KMS-11 (cell line): Measurements from ENCODE around the gene AGO3.

Experiments used
- H2AFZ ChIP-seq: fragments of 200-600 bp; sonication (generic); 2 replicates; pipeline ENCODE4 v1.6.1; 2016; ENCODE audit warnings: antibody characterized with exemption, mixed run types, low read depth
- H3K27ac ChIP-seq: fragments of 200-600 bp; sonication (generic); 2 replicates; pipeline ENCODE4 v1.6.1; 2016; ENCODE audit warnings: mild to moderate bottlenecking, mixed run types
- H3K27me3 ChIP-seq: fragments of 200-600 bp; sonication (generic); 2 replicates; pipeline ENCODE4 v1.6.1; 2017; ENCODE audit warnings: mild to moderate bottlenecking, low read depth, mixed run types, moderate library complexity; ENCODE audit not compliant: insufficient read depth
- H3K36me3 ChIP-seq: fragments of 200-600 bp; sonication (generic); 2 replicates; pipeline ENCODE4 v1.6.1; 2017; ENCODE audit warnings: mild to moderate bottlenecking, mixed run types; ENCODE audit not compliant: insufficient read depth
- H3K4me1 ChIP-seq: fragments of 200-600 bp; sonication (generic); 2 replicates; pipeline ENCODE4 v1.6.1; 2016; ENCODE audit warnings: mild to moderate bottlenecking, low read depth, mixed run types; ENCODE audit not compliant: poor library complexity, severe bottlenecking
- H3K4me2 ChIP-seq: fragments of 200-600 bp; sonication (generic); 2 replicates; pipeline ENCODE4 v1.7.0; 2016; ENCODE audit warnings: mild to moderate bottlenecking, mixed run types
- H3K4me3 ChIP-seq: fragments of 200-600 bp; sonication (generic); IDR thresholded peaks from 2 replicates; pipeline ENCODE4 v1.6.1; 2017; ENCODE audit warnings: low read depth, low read length, mixed read lengths; ENCODE audit not compliant: insufficient read depth
- H3K79me2 ChIP-seq: fragments of 200-600 bp; sonication (generic); 2 replicates; pipeline ENCODE4 v1.6.1; 2016; ENCODE audit warnings: low read depth, mixed run types; ENCODE audit not compliant: insufficient read depth
- H3K9ac ChIP-seq: fragments of 200-600 bp; sonication (generic); 2 replicates; pipeline ENCODE4 v1.6.1; 2016; ENCODE audit warnings: mild to moderate bottlenecking, mixed run types
- H4K20me1 ChIP-seq: fragments of 200-600 bp; sonication (generic); 2 replicates; pipeline ENCODE4 v1.6.1; 2016; ENCODE audit warnings: mild to moderate bottlenecking, mixed run types; ENCODE audit not compliant: insufficient read depth
- CTCF ChIP-seq: fragments of 200-600 bp; sonication (generic); conservative IDR thresholded peaks from 2 replicates; pipeline ENCODE4 v1.6.1; 2017; ENCODE audit warnings: low read depth, mild to moderate bottlenecking, antibody characterized with exemption, low read length, moderate library complexity, mixed read lengths

Gene AGO3

GRCh38 chr1:36112823-36113222, 181.9 kb downstream of the AGO3 start:
- Histone ChIP-seq H3K27ac (no peak overlapping the region), H3K9ac (no peak overlapping the region), H3K4me3 (no peak overlapping the region), H2AFZ (no peak overlapping the region), H3K4me2 (no peak overlapping the region), H4K20me1 (no peaks in the 10 kb centered on the region), H3K4me1 (no peaks in the 10 kb centered on the region), H3K36me3 (no peaks in the 10 kb centered on the region), H3K27me3 (no peaks in the 10 kb centered on the region), H3K79me2 (no peaks in the 10 kb centered on the region)
- no peak for TF ChIP-seq CTCF

GRCh38 chr1:36114371-36114770, 183.5 kb downstream of the AGO3 start:
- TF ChIP-seq CTCF, result no peak
- Histone ChIP-seq H3K27ac (no peak overlapping the region), H2AFZ (no peak overlapping the region), H3K36me3 (no peaks in the 10 kb centered on the region), H3K79me2 (no peaks in the 10 kb centered on the region), H3K4me1 (no peaks in the 10 kb centered on the region), H3K9ac (no peak overlapping the region), H3K4me3 (no peak overlapping the region), H4K20me1 (no peaks in the 10 kb centered on the region), H3K4me2 (no peak overlapping the region), H3K27me3 (no peaks in the 10 kb centered on the region)

- no peak for TF ChIP-seq CTCF
Measured at GRCh38 chr1:36115200-36115669, 184.3 kb downstream of the AGO3 start.

GRCh38 chr1:36115931-36116330, 185.0 kb downstream of the AGO3 start:
- H3K9ac ChIP-seq, result no peak overlapping the region
- no peak overlapping the region for H2AFZ ChIP-seq
- no peak overlapping the region for H3K27ac ChIP-seq

More at GRCh38 chr1:36115200-36115669, 184.3 kb downstream of the AGO3 start:
- Histone ChIP-seq H3K4me1 (no peaks in the 10 kb centered on the region), H3K4me3 (no peak overlapping the region), H3K4me2 (no peak overlapping the region), H3K36me3 (no peaks in the 10 kb centered on the region), H3K9ac (no peak overlapping the region), H3K27ac (no peak overlapping the region), H3K79me2 (no peaks in the 10 kb centered on the region), H2AFZ (no peak overlapping the region), H3K27me3 (no peaks in the 10 kb centered on the region), H4K20me1 (no peaks in the 10 kb centered on the region)

More at GRCh38 chr1:36115931-36116330, 185.0 kb downstream of the AGO3 start:
- Histone ChIP-seq H3K4me1 (no peaks in the 10 kb centered on the region), H3K79me2 (no peaks in the 10 kb centered on the region), H3K36me3 (no peaks in the 10 kb centered on the region), H4K20me1 (no peaks in the 10 kb centered on the region), H3K27me3 (no peaks in the 10 kb centered on the region), H3K4me2 (no peak overlapping the region), H3K4me3 (no peak overlapping the region)
- TF ChIP-seq CTCF, result no peak
